ENCODE measurements around the gene HOXB5. TPM values are rescaled to one million over a fixed set of nuclear protein-coding genes. Genes with fewer than 3 reads are reported as not detected.

The HOXB5 gene
- total RNA-seq, 4 donors from 2014 or later, result 0.11 to 1.6 (median 0.49) TPM; not detected in 1

GRCh38 chr17:48592057-48592514, 1.5 kb downstream of the HOXB5 start:
- no peaks in the 10 kb centered on the region for H3K36me3 ChIP-seq
- peaks cover 55% of the 10 kb centered on the region for H3K27me3 ChIP-seq
- TF ChIP-seq POLR2A (IDR thresholded peaks at IDR 0.05) (no peak), CTCF (IDR thresholded peaks at IDR 0.05) (no peak)
- H3K9me3 ChIP-seq, result no peaks in the 10 kb centered on the region
- intact Hi-C loops (cut with DNase I), result loop anchor here (10.0 kb wide), 1 partner anchor 403 kb away; the partner anchor contains the start of gene IGF2BP1
- H3K27ac ChIP-seq, result no peak overlapping the region
- 17 to 44% methylated on average over 27 to 30 of the region's 33 CpGs for WGBS, 2 donors
- H3K4me3 ChIP-seq (replicated peaks in 1 of 3), result no peak overlapping the region
- no peak for DNase-seq
- H3K4me1 ChIP-seq, result peaks cover 0 to 19% of the 10 kb centered on the region in 2 donors

DNA sequence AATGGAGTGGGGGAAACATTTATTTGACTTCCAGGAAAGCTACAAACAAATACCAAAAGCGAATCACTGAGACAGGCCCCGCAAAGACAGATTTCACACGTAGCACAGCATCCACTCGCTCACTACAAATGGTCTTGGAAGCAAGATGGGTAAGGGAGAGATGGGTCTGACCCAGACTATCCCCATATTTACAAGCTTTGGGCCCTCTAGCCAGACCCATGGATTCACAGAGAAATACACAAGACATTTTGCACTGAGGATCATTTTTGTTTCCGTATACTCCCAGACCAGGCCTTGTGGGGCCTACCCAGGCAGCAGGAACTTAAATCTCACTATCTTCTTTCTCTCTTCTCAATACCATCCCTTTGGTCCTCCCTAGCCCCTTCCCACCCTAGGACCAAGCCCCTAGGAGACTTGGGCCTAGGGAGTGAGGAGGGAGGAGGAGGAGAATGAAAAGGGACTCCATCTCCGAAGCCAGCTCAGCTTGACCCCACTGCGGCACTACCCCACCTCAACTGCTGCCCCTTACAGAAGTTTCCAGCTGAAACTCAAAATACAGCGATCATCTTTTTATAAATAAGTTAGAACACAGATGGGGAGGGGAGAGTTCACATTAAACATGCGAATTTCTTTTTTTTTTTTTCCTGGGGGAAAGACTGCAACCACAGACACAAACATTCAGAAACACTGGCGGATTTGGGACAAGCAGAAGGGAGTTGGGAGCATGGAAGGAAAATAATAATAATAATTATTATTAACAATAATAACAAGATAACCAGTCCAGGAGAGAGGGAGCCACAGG, 2.1 kb downstream of the HOXB5 start:
- Histone ChIP-seq H3K4me3 (replicated peaks in 1 of 3) (no peak overlapping the region), H3K4me1 (peaks cover 0 to 19% of the 10 kb centered on the region in 2 donors), H3K27ac (no peak overlapping the region)

DNA sequence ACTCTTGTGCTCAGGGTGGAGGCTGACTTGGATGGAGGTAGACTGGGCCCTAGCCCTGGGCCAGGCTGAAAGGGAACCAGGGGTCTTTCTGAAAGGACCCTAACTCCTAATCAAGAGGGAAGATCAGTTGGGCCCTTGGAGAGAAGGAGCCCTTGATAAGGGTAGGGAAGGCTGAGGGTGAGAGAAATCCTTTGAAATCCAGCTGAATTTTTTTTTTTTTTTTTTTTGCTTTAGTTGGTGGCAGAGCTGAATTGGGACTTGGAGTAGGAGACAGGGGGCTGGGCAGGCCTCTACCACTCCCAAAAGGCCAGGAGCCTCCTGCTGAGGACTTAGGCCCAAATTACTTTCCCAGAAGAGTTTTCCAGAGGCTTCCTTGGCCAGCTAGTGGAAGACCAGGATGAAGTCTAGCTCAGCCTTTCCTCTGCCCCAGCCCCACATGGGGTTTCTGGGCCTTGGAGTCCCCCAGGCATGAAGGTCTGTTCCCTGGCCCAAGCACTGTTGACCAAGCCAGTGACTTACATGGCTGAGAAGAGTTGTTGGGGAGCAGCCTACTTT, 2.9 kb downstream of the HOXB5 start:
- no peak overlapping the region for H3K4me3 ChIP-seq (replicated peaks in 1 of 3)
- intact Hi-C loops (cut with DNase I), result loop anchor here (10.0 kb wide), 1 partner anchor 404 kb away; the partner anchor contains the start of gene IGF2BP1

More for the DNA sequence above, 2.1 kb downstream of the HOXB5 start:
- DNase-seq, result no peak
- no peak for TF ChIP-seq CTCF (IDR thresholded peaks at IDR 0.05)
- no peaks in the 10 kb centered on the region for H3K9me3 ChIP-seq
- 86 to 87% methylated on average over 10 of the region's 10 CpGs for WGBS, 2 donors
- peaks cover 55% of the 10 kb centered on the region for H3K27me3 ChIP-seq
- H3K36me3 ChIP-seq, result no peaks in the 10 kb centered on the region
- intact Hi-C loops (cut with DNase I), result loop anchor here (10.0 kb wide), 1 partner anchor 403 kb away; the partner anchor contains the start of gene IGF2BP1

DNA sequence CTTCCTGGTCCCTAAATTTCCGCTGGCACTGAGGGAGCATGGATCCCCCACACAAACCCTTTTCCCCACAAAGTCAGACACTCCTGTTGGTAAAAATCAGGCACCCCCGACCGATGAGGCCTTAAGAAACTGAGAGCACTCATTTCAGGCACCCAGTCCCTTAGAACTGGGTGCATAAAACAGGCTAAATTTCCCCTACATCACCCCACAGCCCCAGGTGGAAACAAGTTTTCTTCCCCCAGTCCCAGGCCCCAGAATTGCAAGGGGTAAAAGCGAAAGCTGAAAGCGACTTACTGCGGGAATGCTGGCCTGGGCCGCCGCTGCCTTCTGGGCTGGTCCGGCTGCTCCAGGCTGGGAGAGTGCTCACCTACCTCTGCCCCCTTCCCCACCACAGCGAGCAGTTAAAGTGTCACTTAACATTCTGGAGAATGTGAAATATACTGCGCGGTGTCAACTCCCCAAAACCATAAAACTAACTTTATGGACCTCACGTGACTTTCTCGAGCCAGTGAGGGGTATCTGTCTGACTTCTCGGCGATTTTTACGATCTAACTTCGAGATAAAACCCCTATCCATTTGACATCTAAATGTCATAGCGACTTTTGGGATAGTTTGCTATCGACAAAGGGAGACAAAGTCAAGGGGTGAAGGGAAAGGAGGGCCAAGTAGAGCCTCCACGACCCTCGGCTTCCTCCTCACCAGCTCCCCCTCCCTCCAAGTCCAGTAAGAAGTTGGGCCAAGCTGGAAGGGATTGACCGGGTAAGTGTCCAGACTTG, 3.6 kb downstream of the HOXB5 start, which contains the start of gene HOXB3:
Gene HOXB3, minus strand, starts transcription at position 411 of the 776 bp plus-strand sequence. CDS start 37,767 bp downstream, outside the sequence.
- DNase-seq, result no peak
- Histone ChIP-seq H3K27me3 (peaks cover 55% of the 10 kb centered on the region), H3K9me3 (no peaks in the 10 kb centered on the region), H3K36me3 (no peaks in the 10 kb centered on the region), H3K4me3 (replicated peaks in 1 of 3) (no peak within 1 kb of the TSS), H3K4me1 (peaks cover 0 to 26% of the 10 kb centered on the region in 2 donors), H3K27ac (no peak within 1 kb of the TSS)
- intact Hi-C loops (cut with DNase I), result loop anchor here (10.0 kb wide), 1 partner anchor 405 kb away; the partner anchor contains the start of gene IGF2BP1
- TF ChIP-seq POLR2A (IDR thresholded peaks at IDR 0.05), result no peak
- TF ChIP-seq CTCF (IDR thresholded peaks at IDR 0.05), result no peak
- WGBS, 2 donors, result 51 to 69% methylated on average over 23 of the region's 23 CpGs

More for the DNA sequence above, 2.9 kb downstream of the HOXB5 start:
- Histone ChIP-seq H3K27ac (no peak overlapping the region), H3K27me3 (peaks cover 55% of the 10 kb centered on the region), H3K4me1 (peaks cover 0 to 20% of the 10 kb centered on the region in 2 donors), H3K36me3 (no peaks in the 10 kb centered on the region), H3K9me3 (no peaks in the 10 kb centered on the region)
- DNase-seq, result no peak
- TF ChIP-seq POLR2A (IDR thresholded peaks at IDR 0.05) (no peak), CTCF (IDR thresholded peaks at IDR 0.05) (no peak)
